ENCODE measurements around the gene GAS2L3.
A peak's percentile ranks its signal among the peaks of the same experiment; 100 is the strongest.

The GAS2L3 gene

GRCh38 chr12:100574187-100575074 lies 947 bp downstream of the GAS2L3 start:
- no peak for TF ChIP-seq CTCF (IDR thresholded peaks at IDR 0.05; ENCODE audit: low read depth, low read length, missing control alignments)
- H3K4me3 ChIP-seq (ENCODE audit: low read depth, low read length): peak overlapping the region; percentile 73
- no peak for DNase-seq (ENCODE audit: low read depth)

DNA sequence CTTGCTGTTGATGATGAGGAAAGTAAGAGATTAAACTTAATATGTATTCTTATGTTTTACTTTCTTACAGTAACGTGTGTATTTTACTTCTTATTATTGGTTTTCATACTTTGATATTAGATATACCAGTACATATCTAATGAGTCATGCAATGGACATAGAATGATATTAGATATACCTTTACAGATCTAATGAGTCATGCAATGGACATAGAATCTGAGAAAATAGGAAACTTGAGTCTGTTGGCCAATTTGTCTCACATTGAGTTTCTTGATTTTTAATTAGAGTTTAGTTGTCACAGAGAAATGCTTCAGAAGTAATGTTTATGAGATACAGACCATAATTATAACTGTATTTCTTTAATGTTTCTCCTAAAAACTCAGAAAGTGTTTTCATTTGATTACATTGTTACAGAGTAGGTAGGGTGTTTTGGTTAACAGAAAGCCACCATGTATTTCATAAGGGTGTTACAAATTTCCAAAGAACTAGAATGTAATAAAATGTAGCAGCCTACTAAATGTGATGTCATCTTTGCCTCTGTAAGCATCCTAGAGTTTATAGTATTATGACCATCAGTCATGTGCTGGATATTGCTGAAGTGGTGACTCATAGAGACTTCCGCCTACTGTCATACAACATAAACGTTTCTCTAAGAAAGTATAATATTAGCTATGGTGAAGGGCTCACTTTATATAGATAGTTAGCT lies 3.0 kb downstream of the GAS2L3 start:
- DNase-seq (ENCODE audit: low read depth): no peak
- TF ChIP-seq CTCF (IDR thresholded peaks at IDR 0.05; ENCODE audit: low read depth, low read length, missing control alignments): no peak

GRCh38 chr12:100578923-100579322 lies 5.4 kb downstream of the GAS2L3 start:
- DNase-seq (ENCODE audit: low read depth): no peak
- TF ChIP-seq CTCF (IDR thresholded peaks at IDR 0.05; ENCODE audit: low read depth, low read length, missing control alignments): no peak
- H3K4me3 ChIP-seq (ENCODE audit: low read depth, low read length): no peak overlapping the region

More for the DNA sequence above, 3.0 kb downstream of the GAS2L3 start:
- no peak overlapping the region for H3K4me3 ChIP-seq (ENCODE audit: low read depth, low read length)

GRCh38 chr12:100579844-100580243 lies 6.4 kb downstream of the GAS2L3 start:
- no peak for DNase-seq (ENCODE audit: low read depth)
- no peak for TF ChIP-seq CTCF (IDR thresholded peaks at IDR 0.05; ENCODE audit: low read depth, low read length, missing control alignments)
- no peak overlapping the region for H3K4me3 ChIP-seq (ENCODE audit: low read depth, low read length)

- DNase-seq (ENCODE audit: low read depth): no peak
- H3K4me3 ChIP-seq (ENCODE audit: low read depth, low read length): no peak overlapping the region
- TF ChIP-seq CTCF (IDR thresholded peaks at IDR 0.05; ENCODE audit: low read depth, low read length, missing control alignments): no peak
These were observed 10.8 kb downstream of the GAS2L3 start for GRCh38 chr12:100584256-100584655.

DNA sequence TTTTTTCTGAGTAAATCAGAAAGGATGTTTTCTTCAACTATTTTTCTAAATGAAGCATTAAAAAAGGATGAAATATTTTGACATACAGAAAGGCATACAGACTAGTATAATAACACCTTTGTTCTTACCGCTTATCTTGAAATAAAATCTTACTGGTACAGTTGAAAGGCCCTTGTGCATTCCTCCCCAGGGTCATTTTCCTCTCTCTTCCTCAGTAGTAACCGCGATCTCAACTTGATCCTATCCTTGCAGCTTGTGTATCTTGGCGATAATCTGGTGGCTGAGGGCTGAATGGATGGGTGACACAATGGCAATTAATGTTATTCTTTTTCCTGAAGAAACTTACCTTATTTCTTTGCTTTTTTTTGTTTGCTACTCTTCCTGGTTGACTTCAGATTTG lies 18.5 kb downstream of the GAS2L3 start:
- DNase-seq (ENCODE audit: low read depth): no peak
- no peak for TF ChIP-seq CTCF (IDR thresholded peaks at IDR 0.05; ENCODE audit: low read depth, low read length, missing control alignments)
- H3K4me3 ChIP-seq (ENCODE audit: low read depth, low read length): no peak overlapping the region
